ENCODE results near the gene CLN5.

Gene CLN5

DNA sequence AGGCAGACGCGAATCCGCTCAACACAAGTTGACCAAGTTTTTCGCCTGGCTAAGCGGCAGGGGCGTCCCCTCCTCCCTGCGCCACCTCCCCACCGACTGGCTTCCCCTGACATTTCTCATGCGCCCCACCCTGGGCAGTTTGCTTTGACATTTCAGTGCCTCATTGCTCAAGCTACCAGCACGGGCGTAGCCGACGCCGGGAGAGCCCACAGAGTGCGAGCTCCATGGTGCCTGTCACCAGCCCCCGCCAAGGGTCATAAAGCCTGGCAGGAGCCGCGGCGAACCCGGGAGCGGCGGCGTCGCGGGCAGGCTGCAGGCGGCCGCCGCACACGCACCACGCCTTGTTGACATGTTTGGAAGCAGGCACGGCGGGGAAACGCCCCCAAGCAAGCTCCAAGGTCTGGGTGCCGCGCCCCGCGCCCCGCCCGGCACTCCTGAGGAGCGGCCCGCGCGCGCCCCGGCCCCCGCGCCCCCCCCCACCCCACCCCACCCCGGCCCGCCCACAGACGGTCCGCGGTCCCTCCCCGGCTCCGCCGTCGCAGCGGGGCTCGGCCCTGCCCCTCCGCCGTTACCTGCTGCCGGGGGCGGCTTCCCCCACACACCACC, 34.5 kb downstream of the CLN5 start:
- Mint-ChIP-seq H3K9me3 (no peaks in the 10 kb centered on the region), H3K4me3 (peak overlapping the region; percentile 98), H3K4me1 (peaks cover 46% of the 10 kb centered on the region), H3K27ac (peak overlapping the region; percentile 90), H3K36me3 (peaks cover 10% of the 10 kb centered on the region), H3K27me3 (no peaks in the 10 kb centered on the region)
- ATAC-seq: peak; percentile 83

DNA sequence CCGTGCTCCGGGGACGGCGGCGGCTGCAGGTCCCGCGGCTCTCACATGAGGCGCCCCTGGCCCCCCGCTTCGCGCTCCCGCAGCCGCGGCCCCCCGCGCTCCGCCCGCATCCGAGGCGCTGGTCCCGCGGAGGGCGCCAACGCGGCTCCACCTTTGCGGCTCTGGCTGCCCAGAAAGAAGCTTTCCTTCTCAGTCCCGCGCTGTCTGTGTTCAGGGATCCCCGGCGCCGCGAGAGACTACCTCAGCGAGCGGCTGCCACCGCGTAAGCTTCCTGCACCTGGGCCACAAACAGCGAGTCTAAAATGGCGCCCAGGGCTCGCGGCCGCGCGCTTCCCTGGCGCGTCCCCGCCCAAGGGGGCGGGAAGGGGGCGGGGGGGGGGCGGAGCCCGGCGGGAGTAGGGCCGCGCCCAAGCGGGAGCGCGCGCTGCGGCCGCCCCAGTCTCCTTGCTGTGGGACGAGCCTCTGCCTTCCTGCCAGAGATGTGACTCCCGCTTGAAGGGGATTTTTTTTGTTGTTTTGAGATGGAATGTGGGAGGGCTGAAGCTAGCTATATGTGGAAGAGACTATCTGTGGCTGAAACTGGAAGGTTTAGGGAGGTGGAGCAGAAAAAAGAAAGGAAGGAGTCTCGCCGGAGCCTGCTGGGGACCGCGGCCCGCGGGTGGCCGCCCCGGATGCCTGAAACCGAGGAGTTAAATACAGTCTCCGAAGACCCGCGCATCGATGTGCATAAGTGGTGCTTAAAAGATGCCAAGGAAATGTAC, 35.2 kb downstream of the CLN5 start, which contains the start of gene FBXL3:
Gene FBXL3 (minus strand): TSS at position 299 of the 761 bp plus-strand sequence. CDS start 5,299 bp downstream, outside the sequence.
- peaks cover 43% of the 10 kb centered on the region for H3K4me1 Mint-ChIP-seq

GRCh38 chr13:77028202-77028601, 36.3 kb downstream of the CLN5 start:
- H3K9me3 Mint-ChIP-seq: no peaks in the 10 kb centered on the region
- H3K4me3 Mint-ChIP-seq: peak overlapping the region; percentile 98
- H3K27me3 Mint-ChIP-seq: no peaks in the 10 kb centered on the region
- peak overlapping the region; percentile 90 for H3K27ac Mint-ChIP-seq
- H3K4me1 Mint-ChIP-seq: peaks cover 31% of the 10 kb centered on the region
- H3K36me3 Mint-ChIP-seq: peaks cover 4% of the 10 kb centered on the region
- ATAC-seq: no peak

More for the DNA sequence above, 35.2 kb downstream of the CLN5 start, which contains the start of gene FBXL3:
- peak; percentile 86 for ATAC-seq
- H3K27ac Mint-ChIP-seq: peak within 1 kb of the TSS; percentile 90
- H3K36me3 Mint-ChIP-seq: peaks cover 10% of the 10 kb centered on the region
- H3K27me3 Mint-ChIP-seq: no peaks in the 10 kb centered on the region
- H3K9me3 Mint-ChIP-seq: no peaks in the 10 kb centered on the region
- H3K4me3 Mint-ChIP-seq: peak within 1 kb of the TSS; percentile 98

DNA sequence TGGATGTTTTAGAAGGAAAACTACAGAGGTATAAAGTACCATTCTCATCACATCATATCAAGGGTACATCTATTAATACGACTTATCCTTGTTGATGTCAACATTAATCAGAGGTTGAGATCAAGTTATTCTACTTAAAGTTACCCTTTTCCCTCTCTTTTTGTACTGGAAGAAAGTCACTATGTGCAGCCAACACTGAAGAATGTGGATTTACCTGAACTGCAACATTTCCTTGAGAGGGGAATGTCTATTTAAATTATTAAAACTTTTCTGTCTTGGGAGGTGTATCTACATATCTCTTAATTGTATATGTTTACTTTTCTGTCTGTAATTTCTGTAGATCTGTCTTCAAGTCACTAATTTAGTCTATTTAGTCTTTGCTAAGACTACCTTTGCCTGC, 37.6 kb downstream of the CLN5 start:
- no peak for ATAC-seq
- Mint-ChIP-seq H3K36me3 (no peaks in the 10 kb centered on the region), H3K4me1 (peaks cover 22% of the 10 kb centered on the region), H3K9me3 (no peaks in the 10 kb centered on the region), H3K27me3 (no peaks in the 10 kb centered on the region), H3K4me3 (no peak overlapping the region), H3K27ac (no peak overlapping the region)

GRCh38 chr13:77031656-77032243, 39.9 kb downstream of the CLN5 start:
- Mint-ChIP-seq H3K4me3 (no peak overlapping the region), H3K27ac (no peak overlapping the region), H3K36me3 (no peaks in the 10 kb centered on the region), H3K4me1 (peaks cover 16% of the 10 kb centered on the region), H3K9me3 (no peaks in the 10 kb centered on the region), H3K27me3 (no peaks in the 10 kb centered on the region)
- no peak for ATAC-seq

- Mint-ChIP-seq H3K4me1 (no peaks in the 10 kb centered on the region), H3K4me3 (no peak overlapping the region), H3K9me3 (no peaks in the 10 kb centered on the region), H3K36me3 (no peaks in the 10 kb centered on the region), H3K27me3 (no peaks in the 10 kb centered on the region), H3K27ac (no peak overlapping the region)
- ATAC-seq: no peak
Observed at GRCh38 chr13:77033717-77034302, 41.9 kb downstream of the CLN5 start.

DNA sequence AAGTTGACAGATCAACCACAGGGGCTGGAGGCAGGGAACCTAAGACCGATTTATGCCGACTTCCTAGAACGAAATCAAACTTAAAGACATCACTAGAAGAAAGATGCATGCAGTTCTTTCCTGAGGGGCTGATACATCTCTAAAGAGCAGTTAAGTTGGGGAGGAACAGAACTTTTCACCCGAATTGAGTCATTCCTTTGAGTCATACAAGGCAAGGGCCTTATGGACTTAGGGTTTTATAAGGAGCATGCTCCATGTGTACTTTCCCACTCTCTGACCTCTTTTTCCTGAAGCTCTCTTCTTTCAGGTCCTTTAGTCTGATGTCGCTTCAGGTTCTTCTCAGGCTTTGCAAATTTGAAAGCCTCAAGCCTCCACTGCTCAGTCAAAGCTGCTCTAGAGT, 43.0 kb downstream of the CLN5 start:
- Mint-ChIP-seq H3K27ac (no peak overlapping the region), H3K36me3 (no peaks in the 10 kb centered on the region), H3K4me3 (no peak overlapping the region), H3K27me3 (no peaks in the 10 kb centered on the region), H3K9me3 (no peaks in the 10 kb centered on the region), H3K4me1 (no peaks in the 10 kb centered on the region)
- no peak for ATAC-seq

GRCh38 chr13:77036279-77036678, 44.4 kb downstream of the CLN5 start:
- no peaks in the 10 kb centered on the region for H3K9me3 Mint-ChIP-seq
- no peaks in the 10 kb centered on the region for H3K4me1 Mint-ChIP-seq
- no peaks in the 10 kb centered on the region for H3K36me3 Mint-ChIP-seq
- H3K27me3 Mint-ChIP-seq: no peaks in the 10 kb centered on the region
- ATAC-seq: no peak
- H3K4me3 Mint-ChIP-seq: no peak overlapping the region
- H3K27ac Mint-ChIP-seq: no peak overlapping the region

- H3K27me3 Mint-ChIP-seq: no peaks in the 10 kb centered on the region
- H3K4me3 Mint-ChIP-seq: no peak overlapping the region
- ATAC-seq: no peak
- no peaks in the 10 kb centered on the region for H3K9me3 Mint-ChIP-seq
- H3K36me3 Mint-ChIP-seq: no peaks in the 10 kb centered on the region
- H3K27ac Mint-ChIP-seq: no peak overlapping the region
- H3K4me1 Mint-ChIP-seq: no peaks in the 10 kb centered on the region
Observed at GRCh38 chr13:77038907-77039480, 47.1 kb downstream of the CLN5 start.

GRCh38 chr13:77040076-77040475, 48.2 kb downstream of the CLN5 start:
- no peak for ATAC-seq
- no peaks in the 10 kb centered on the region for H3K27me3 Mint-ChIP-seq
- no peak overlapping the region for H3K27ac Mint-ChIP-seq
- no peak overlapping the region for H3K4me3 Mint-ChIP-seq
- no peaks in the 10 kb centered on the region for H3K9me3 Mint-ChIP-seq
- no peaks in the 10 kb centered on the region for H3K36me3 Mint-ChIP-seq
- no peaks in the 10 kb centered on the region for H3K4me1 Mint-ChIP-seq

DNA sequence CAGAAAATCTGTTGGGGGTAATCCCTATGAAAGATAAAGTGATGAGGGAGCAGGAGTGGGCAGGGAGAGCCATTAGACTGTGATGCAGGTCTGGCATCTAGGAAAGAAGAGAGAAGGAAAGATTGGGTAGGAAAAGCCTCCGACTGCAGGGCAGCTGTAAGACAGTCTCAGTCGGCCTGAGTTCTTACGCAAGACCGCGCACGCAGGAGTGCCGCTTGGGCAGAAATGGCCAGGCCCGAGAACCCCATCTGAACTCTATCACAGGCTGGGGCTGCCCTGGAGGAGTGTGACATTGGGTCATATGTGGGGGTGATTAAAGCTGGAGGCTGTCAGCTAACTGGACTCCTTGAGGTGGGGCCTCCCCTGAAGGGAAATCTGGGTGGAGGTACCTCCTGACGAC, 49.0 kb downstream of the CLN5 start:
- no peak for ATAC-seq
- H3K36me3 Mint-ChIP-seq: no peaks in the 10 kb centered on the region
- H3K4me3 Mint-ChIP-seq: no peak overlapping the region
- H3K27me3 Mint-ChIP-seq: no peaks in the 10 kb centered on the region
- no peaks in the 10 kb centered on the region for H3K4me1 Mint-ChIP-seq
- H3K27ac Mint-ChIP-seq: no peak overlapping the region
- H3K9me3 Mint-ChIP-seq: no peaks in the 10 kb centered on the region

DNA sequence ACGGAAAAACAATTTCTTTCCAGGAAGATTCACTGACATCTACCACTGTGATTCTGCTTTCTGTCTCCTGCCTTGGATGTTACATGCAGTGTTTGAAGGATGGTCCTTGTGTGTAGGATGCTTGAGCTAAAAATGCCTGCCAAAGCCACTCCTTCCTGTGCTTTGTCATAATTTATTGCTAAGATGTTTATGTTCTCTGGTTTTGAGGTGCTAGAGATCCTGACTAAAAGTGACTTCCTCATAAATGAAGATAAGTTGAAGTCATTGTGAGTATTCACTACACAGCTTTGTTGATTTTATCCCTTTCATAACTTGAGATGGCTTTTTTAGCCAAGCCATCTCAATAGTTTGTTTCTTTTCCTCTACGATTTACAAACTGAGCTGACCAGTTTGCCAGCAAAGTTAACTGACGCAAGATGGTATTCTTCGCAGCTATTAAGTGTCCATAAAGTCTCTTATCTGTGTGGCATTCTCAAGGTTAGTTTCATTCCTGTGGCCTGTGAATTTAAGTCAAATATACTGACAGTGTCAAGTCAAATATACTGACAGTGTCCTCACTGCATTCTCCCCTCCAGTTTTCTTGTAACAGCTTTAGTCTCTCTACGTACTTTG, 50.8 kb downstream of the CLN5 start:
- Mint-ChIP-seq H3K4me3 (no peak overlapping the region), H3K27ac (no peak overlapping the region), H3K9me3 (no peaks in the 10 kb centered on the region), H3K4me1 (no peaks in the 10 kb centered on the region), H3K27me3 (no peaks in the 10 kb centered on the region), H3K36me3 (peaks cover 16% of the 10 kb centered on the region)
- no peak for ATAC-seq

- H3K36me3 Mint-ChIP-seq: peaks cover 55% of the 10 kb centered on the region
- H3K27me3 Mint-ChIP-seq: no peaks in the 10 kb centered on the region
- H3K4me3 Mint-ChIP-seq: no peak overlapping the region
- H3K9me3 Mint-ChIP-seq: no peaks in the 10 kb centered on the region
- H3K4me1 Mint-ChIP-seq: peaks cover 10% of the 10 kb centered on the region
- no peak overlapping the region for H3K27ac Mint-ChIP-seq
- no peak for ATAC-seq
Observed at GRCh38 chr13:77047649-77048343, 55.9 kb downstream of the CLN5 start.

DNA sequence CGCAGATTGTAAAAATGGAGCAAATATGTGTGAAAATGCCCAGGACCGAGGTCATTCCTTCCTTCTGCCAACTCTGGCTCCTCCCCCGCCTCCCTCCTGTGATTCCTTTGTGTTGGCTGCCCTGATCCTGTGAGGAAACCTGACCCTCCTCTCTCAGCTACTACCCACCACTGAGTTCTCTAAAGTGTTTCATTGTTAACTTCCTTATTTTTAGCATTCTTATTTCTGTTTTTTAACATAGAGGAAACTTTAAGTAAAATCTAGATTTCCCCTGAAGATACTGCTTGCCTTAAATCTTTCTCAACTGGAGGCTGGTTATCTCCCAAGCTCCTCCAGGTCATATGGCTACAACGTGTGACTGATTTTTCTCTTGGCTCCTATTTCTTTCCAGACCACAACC, 56.8 kb downstream of the CLN5 start:
- Mint-ChIP-seq H3K27ac (peak overlapping the region; percentile 66), H3K27me3 (no peaks in the 10 kb centered on the region), H3K36me3 (peaks cover 58% of the 10 kb centered on the region), H3K4me1 (peaks cover 10% of the 10 kb centered on the region), H3K9me3 (no peaks in the 10 kb centered on the region), H3K4me3 (no peak overlapping the region)
- ATAC-seq: no peak

Data from stimulated activated memory B cell treated with anti-CD40 and anti-IgM and Interleukin-4, amounts not matched to agents 10 μg/mL and 1 μg/mL and 100 μg/mL, for 72 hours (primary cell).